IPS-NIHi7 (cell line): ENCODE results near the gene SYT17.

Experiments used
- DNase-seq: peaks from one replicate; pipeline ENCODE4 v3.0.0; 2012; ENCODE audit warnings: mixed read lengths; ENCODE audit errors: extremely low spot score

The SYT17 gene

GRCh38 chr16:19299565-19299964 lies 131.5 kb downstream of the SYT17 start:
- DNase-seq = no peak

GRCh38 chr16:19301931-19302330 lies 133.9 kb downstream of the SYT17 start:
- DNase-seq = no peak

GRCh38 chr16:19304750-19305149 lies 136.7 kb downstream of the SYT17 start:
- DNase-seq = no peak

GRCh38 chr16:19305443-19305842 lies 137.4 kb downstream of the SYT17 start:
- no peak for DNase-seq

GRCh38 chr16:19307587-19308241 lies 139.7 kb downstream of the SYT17 start:
- DNase-seq = peak; percentile 82

- DNase-seq = no peak
These were observed 140.4 kb downstream of the SYT17 start for GRCh38 chr16:19308392-19308791.

GRCh38 chr16:19309178-19309577 lies 141.1 kb downstream of the SYT17 start:
- DNase-seq = no peak

GRCh38 chr16:19314718-19315425 lies 146.8 kb downstream of the SYT17 start:
- no peak for DNase-seq

GRCh38 chr16:19315889-19316433 lies 147.9 kb downstream of the SYT17 start:
- DNase-seq = no peak

GRCh38 chr16:19316846-19317245 lies 148.8 kb downstream of the SYT17 start:
- DNase-seq = peak; percentile 59
